ENCODE results near the gene CDH10.

The CDH10 gene

DNA sequence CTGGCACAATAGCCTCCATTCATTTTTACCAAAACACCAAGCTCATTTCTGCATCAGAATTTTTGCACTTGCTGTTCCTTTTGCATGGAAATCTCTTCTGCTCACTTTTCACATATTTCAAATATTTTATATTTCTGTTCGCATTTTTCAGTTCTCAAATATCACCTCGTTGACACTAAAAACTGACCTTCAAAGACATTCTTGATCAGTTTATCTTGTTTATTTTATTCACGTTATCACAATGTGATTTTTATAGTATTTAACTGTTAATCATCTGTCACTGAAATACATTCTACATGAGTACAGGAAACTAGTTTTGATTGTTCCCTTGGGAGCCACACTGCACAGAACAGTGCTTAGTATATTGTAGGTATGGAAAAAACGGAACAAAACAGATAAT, 29.6 kb downstream of the CDH10 start:
- no peak for TF ChIP-seq CTCF (IDR thresholded peaks at IDR 0.05; ENCODE audit: insufficient read depth, low read depth, low read length, missing control alignments)
- DNase-seq (ENCODE audit: low read depth), result no peak
- no peak overlapping the region for H3K4me3 ChIP-seq (ENCODE audit: low read length)

- DNase-seq (ENCODE audit: low read depth), result no peak
- H3K4me3 ChIP-seq (ENCODE audit: low read length), result no peak overlapping the region
- TF ChIP-seq CTCF (IDR thresholded peaks at IDR 0.05; ENCODE audit: insufficient read depth, low read depth, low read length, missing control alignments), result no peak
These were observed 35.1 kb downstream of the CDH10 start for GRCh38 chr5:24609706-24610105.

- no peak for TF ChIP-seq CTCF (IDR thresholded peaks at IDR 0.05; ENCODE audit: insufficient read depth, low read depth, low read length, missing control alignments)
- no peak for DNase-seq (ENCODE audit: low read depth)
- no peak overlapping the region for H3K4me3 ChIP-seq (ENCODE audit: low read length)
These were observed 37.8 kb downstream of the CDH10 start for GRCh38 chr5:24606971-24607370.

- TF ChIP-seq CTCF (IDR thresholded peaks at IDR 0.05; ENCODE audit: insufficient read depth, low read depth, low read length, missing control alignments), result no peak
- no peak overlapping the region for H3K4me3 ChIP-seq (ENCODE audit: low read length)
- no peak for DNase-seq (ENCODE audit: low read depth)
These were observed 42.6 kb downstream of the CDH10 start for GRCh38 chr5:24602188-24602587.

DNA sequence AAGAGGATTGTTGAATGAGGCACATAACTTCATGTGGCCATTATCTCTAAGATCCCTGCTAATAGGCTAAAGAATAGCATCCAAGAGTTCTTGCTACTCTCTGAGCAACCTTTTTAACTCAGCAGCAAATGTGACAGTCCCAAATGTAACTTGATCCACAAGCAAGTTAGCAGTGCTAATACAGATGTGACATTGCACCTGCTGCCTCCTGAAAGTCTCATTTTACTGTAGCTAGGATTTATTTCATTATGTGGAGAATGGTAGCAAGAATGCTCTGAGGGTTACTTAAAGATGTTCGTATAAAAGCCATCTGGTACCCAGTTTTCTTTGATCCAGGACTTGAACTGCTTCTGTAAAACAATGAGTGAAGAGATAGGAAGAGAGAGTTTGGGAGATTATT, 45.8 kb downstream of the CDH10 start:
- no peak overlapping the region for H3K4me3 ChIP-seq (ENCODE audit: low read length)
- DNase-seq (ENCODE audit: low read depth), result no peak
- no peak for TF ChIP-seq CTCF (IDR thresholded peaks at IDR 0.05; ENCODE audit: insufficient read depth, low read depth, low read length, missing control alignments)

DNA sequence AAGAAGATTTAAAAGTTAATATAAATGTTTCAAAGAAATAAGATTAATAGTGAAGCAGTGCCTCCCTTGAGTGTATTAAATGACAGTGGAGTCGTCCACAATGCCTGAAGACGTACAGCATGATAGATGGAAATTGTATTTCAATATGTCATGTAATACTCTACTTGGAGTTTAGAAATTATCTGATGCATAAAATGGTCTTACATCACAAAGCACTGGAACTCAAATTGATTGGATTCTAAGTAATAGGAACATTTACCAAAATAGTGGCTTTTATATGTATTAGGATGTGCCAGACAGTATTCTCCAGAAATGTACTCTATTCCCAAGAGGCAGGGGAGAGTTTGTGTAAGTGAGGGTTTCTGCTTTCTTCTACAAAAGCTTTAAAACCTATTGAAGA, 49.4 kb downstream of the CDH10 start:
- TF ChIP-seq CTCF (IDR thresholded peaks at IDR 0.05; ENCODE audit: insufficient read depth, low read depth, low read length, missing control alignments), result no peak
- H3K4me3 ChIP-seq (ENCODE audit: low read length), result no peak overlapping the region
- no peak for DNase-seq (ENCODE audit: low read depth)

DNA sequence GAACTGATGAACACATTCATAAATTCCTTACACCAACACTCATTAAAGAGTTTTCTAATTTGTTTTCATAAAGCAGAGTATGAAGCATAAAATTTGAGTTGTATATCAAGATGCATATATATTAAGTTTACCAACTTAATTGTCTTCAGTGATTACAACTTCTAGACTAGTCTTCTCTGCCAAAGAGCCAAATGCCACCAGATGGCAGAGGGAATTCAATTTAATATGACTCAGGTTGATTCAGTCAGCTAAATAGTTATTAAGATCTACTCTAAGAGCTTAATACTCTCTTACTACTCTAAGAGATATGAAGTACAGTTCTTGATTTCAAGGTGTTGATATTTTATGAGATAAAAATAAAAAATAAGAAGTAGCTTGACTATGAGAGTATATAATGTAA, 53.4 kb downstream of the CDH10 start:
- no peak for TF ChIP-seq CTCF (IDR thresholded peaks at IDR 0.05; ENCODE audit: insufficient read depth, low read depth, low read length, missing control alignments)
- no peak for DNase-seq (ENCODE audit: low read depth)
- no peak overlapping the region for H3K4me3 ChIP-seq (ENCODE audit: low read length)

Measured in epithelial cell of esophagus (primary cell).